Tibial nerve (tissue), 3 donors: ENCODE data around the gene OLFM1.

Experiments
- POLR2A ChIP-seq, 2 donors: fragments of 450-650 bp; IDR thresholded peaks; one replicate each; pipeline ENCODE4 v1.6.1; 2017; ENCODE audit warnings: antibody characterized with exemption in 2 of 2, mild to moderate bottlenecking in 2 of 2, moderate library complexity in 2 of 2
- TF ChIP-seq, protein P1 (sequence below), 5 experiments: fragments of 200-600 bp in 3 of 5; fragments of 450-650 bp in 2 of 5; sonication (generic) in 3 of 5; IDR thresholded peaks; one replicate each; pipeline ENCODE4 v1.5.1; 2016 to 2019; ENCODE audit warnings: antibody characterized with exemption in 5 of 5, mild to moderate bottlenecking in 3 of 5, moderate library complexity in 2 of 5

GRCh38 chr9:135038331-135038730 is 49.1 kb upstream of the OLFM1 start:
- TF ChIP-seq, protein P1, sequence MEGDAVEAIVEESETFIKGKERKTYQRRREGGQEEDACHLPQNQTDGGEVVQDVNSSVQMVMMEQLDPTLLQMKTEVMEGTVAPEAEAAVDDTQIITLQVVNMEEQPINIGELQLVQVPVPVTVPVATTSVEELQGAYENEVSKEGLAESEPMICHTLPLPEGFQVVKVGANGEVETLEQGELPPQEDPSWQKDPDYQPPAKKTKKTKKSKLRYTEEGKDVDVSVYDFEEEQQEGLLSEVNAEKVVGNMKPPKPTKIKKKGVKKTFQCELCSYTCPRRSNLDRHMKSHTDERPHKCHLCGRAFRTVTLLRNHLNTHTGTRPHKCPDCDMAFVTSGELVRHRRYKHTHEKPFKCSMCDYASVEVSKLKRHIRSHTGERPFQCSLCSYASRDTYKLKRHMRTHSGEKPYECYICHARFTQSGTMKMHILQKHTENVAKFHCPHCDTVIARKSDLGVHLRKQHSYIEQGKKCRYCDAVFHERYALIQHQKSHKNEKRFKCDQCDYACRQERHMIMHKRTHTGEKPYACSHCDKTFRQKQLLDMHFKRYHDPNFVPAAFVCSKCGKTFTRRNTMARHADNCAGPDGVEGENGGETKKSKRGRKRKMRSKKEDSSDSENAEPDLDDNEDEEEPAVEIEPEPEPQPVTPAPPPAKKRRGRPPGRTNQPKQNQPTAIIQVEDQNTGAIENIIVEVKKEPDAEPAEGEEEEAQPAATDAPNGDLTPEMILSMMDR (IDR thresholded peaks at IDR 0.05), result no peak
- TF ChIP-seq POLR2A (IDR thresholded peaks at IDR 0.05), result no peak
